Common myeloid progenitor, CD34-positive (primary cell): Measurements from ENCODE around the gene RHOH.
"Not testable (repeated sequence)": the region's sequence is repeated elsewhere in the genome, so short reads cannot be mapped to it uniquely, and the experiment has no call there.

Experiments
- CTCF ChIA-PET: fragments of 350-600 bp; sonication (Branson Sonifier 250); formaldehyde crosslinking; loops from one replicate; lab custom pipeline; 2021; ENCODE audit warnings: antibody characterized with exemption; lab: Charles Lee
- POLR2A ChIA-PET: fragments of 350-600 bp; sonication (Branson Sonifier 250); formaldehyde crosslinking; loops from one replicate; lab custom pipeline; 2021; ENCODE audit warnings: antibody characterized with exemption; lab: Charles Lee
- DNase-seq, 3 donors: peaks; one replicate each; pipeline versions ENCODE4 v3.0.0 to v3.0.0-alpha.2; 2013
- H3K27ac ChIP-seq, 2 experiments: 1 replicate in 1 of 2; 2 replicates in 1 of 2; pipeline ENCODE4 v1.7.0; 2013; ENCODE audit warnings: inconsistent platforms in 2 of 2, low read length in 2 of 2, mild to moderate bottlenecking in 2 of 2, low read depth in 1 of 2, moderate library complexity in 1 of 2; ENCODE audit not compliant: severe bottlenecking in 2 of 2, insufficient read depth in 1 of 2, poor library complexity in 1 of 2
- H3K27me3 ChIP-seq, 5 experiments: replicated peaks in 2 of 5; 1 replicate in 3 of 5; 2 replicates in 2 of 5; pipeline versions ENCODE4 v1.6.1 to v1.7.0; 2013; ENCODE audit warnings: low read length in 4 of 5, mild to moderate bottlenecking in 2 of 5, moderate library complexity in 2 of 5, inconsistent platforms in 1 of 5; ENCODE audit not compliant: insufficient read depth in 5 of 5, control insufficient read depth in 4 of 5
- H3K36me3 ChIP-seq, 4 experiments: 1 replicate in 2 of 4; 2 replicates in 2 of 4; pipeline versions ENCODE4 v1.6.1 to v1.7.0; 2013; ENCODE audit warnings: low read length in 3 of 4, control low read depth in 1 of 4, mild to moderate bottlenecking in 1 of 4; ENCODE audit not compliant: control insufficient read depth in 4 of 4, insufficient read depth in 4 of 4
- H3K4me1 ChIP-seq, 4 experiments: 1 replicate in 3 of 4; 2 replicates in 1 of 4; pipeline versions ENCODE4 v1.6.1 to v1.7.1; 2013; ENCODE audit warnings: low read length in 3 of 4, mild to moderate bottlenecking in 3 of 4, control low read depth in 1 of 4, inconsistent platforms in 1 of 4, moderate library complexity in 1 of 4; ENCODE audit not compliant: control insufficient read depth in 4 of 4, insufficient read depth in 4 of 4; ENCODE audit errors: control extremely low read depth in 1 of 4
- H3K4me3 ChIP-seq, 7 experiments: 1 replicate in 4 of 7; 2 replicates in 3 of 7; pipeline versions ENCODE4 v1.5.1 to v1.7.0; 2013; ENCODE audit warnings: mild to moderate bottlenecking in 7 of 7, low read length in 6 of 7, moderate library complexity in 6 of 7, inconsistent platforms in 2 of 7, low read depth in 2 of 7, control low read depth in 1 of 7; ENCODE audit not compliant: insufficient read depth in 4 of 7, control insufficient read depth in 1 of 7; ENCODE audit errors: extremely low read depth in 1 of 7
- H3K9me3 ChIP-seq, 5 experiments: 1 replicate in 4 of 5; 2 replicates in 1 of 5; pipeline versions ENCODE4 v1.6.1 to v1.7.1; 2013; ENCODE audit warnings: low read length in 4 of 5, mild to moderate bottlenecking in 2 of 5, inconsistent platforms in 1 of 5, low read depth in 1 of 5, moderate library complexity in 1 of 5; ENCODE audit not compliant: control insufficient read depth in 4 of 5, insufficient read depth in 2 of 5; ENCODE audit errors: control extremely low read depth in 1 of 5
- WGBS: methylation state at CpG from one replicate; pipeline ENCODE4 v1.1.5; 2013; ENCODE audit not compliant: insufficient coverage; 5-methylcytosine and 5-hydroxymethylcytosine counted together

Gene RHOH

DNA sequence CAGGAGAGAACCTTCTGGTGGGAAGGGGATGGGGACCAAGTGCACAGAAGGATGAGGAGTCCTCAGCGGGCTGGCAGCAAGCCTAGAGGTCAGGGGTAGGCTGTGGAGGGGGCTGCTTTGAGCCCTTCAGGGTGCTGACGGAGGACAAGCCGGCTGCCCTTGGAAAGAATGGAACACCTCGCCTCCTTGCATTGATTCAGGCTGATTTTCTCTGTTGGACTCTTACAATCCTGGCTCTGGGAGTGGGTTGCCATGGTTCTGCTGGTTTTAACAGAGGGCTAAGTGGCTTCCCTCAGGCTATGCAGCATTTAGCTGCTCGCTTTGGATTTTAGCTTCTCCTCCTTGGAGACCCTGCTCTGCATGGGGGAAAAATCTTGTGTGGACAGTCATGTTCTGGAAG lies 88.9 kb downstream of the RHOH start:
- peaks cover 9 to 31% (median 22%) of the 10 kb centered on the region in 4 experiments for H3K4me1 ChIP-seq
- 94% methylated on average over 5 of the region's 5 CpGs for WGBS
- no peaks in the 10 kb centered on the region for H3K36me3 ChIP-seq

GRCh38 chr4:40288566-40288965 lies 91.7 kb downstream of the RHOH start:
- H3K4me3 ChIP-seq, result no peak overlapping the region
- DNase-seq, result peak in 1 of 3 donors; percentile 31
- H3K27ac ChIP-seq, result peak overlapping the region in 1 of 2 experiments; percentile 19
- 100% methylated on average over 4 of the region's 8 CpGs for WGBS
- POLR2A ChIA-PET, result interaction anchor here (0.7 to 1.4 kb wide), 2 partner anchors 12 to 57 kb away, joined by 3 read pairs; no protein-coding TSS in a partner anchor
- no peaks in the 10 kb centered on the region for H3K36me3 ChIP-seq
- H3K27me3 ChIP-seq, result no peaks in the 10 kb centered on the region
- peaks cover 11 to 39% (median 29%) of the 10 kb centered on the region in 4 experiments for H3K4me1 ChIP-seq
- H3K9me3 ChIP-seq, result no peaks in the 10 kb centered on the region
- CTCF ChIA-PET, result interaction anchor here (1.1 to 2.8 kb wide), 5 partner anchors 10 to 31 kb away, joined by 3 to 17 read pairs (median 8); no protein-coding TSS in a partner anchor

More for the DNA sequence above, 88.9 kb downstream of the RHOH start:
- POLR2A ChIA-PET, result no interaction called here
- DNase-seq, result no peak
- CTCF ChIA-PET, result interaction anchor here (1.0 to 4.0 kb wide), 2 partner anchors 11 to 14 kb away, joined by 3 to 24 read pairs; no protein-coding TSS in a partner anchor
- Histone ChIP-seq H3K9me3 (no peaks in the 10 kb centered on the region), H3K27ac (no peak overlapping the region), H3K27me3 (no peaks in the 10 kb centered on the region), H3K4me3 (no peak overlapping the region)

DNA sequence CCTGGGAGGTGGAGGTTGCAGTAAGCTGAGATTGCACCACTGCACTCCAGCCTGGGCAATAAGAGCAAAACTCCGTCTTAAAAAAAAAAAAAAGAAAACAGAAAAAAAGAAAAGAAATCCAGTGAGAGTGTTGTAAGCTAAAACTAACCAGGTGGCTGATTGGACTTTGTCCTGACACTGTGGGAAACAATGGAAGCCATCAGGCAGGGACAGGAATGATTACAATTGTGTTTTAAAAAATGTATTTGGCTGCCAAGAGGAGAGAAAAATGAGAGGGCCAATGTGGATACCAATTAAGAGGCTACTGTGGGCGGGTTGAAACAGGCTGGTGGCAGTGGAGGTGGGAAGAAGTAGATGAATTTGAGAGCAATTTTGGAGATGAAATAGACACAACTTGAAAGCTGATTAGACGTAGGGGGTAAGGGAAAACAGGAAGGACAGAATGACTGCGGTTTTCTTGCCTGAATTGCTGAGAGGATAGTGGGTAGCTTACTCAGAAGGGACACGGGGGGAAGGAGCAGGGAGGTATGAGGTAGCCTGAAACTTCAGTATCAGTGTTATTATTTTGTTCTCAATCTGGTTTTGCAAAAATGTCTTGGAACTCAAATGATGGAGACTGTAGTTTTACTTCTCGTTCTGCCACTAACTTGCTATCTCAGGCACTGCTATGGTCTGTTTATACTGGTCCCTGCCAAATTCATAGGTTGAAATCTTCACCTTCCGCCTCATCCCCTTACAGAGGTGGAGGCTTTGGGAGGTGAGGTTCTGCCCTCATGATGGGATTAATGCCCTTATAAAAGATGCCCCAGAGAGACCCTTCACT lies 92.7 kb downstream of the RHOH start:
- WGBS, result 31% methylated on average over 6 of the region's 7 CpGs
- Histone ChIP-seq H3K4me3 (peak overlapping the region in 2 of 7 experiments; percentile 3 to 6), H3K4me1 (peaks cover 11 to 39% (median 29%) of the 10 kb centered on the region in 4 experiments), H3K9me3 (no peaks in the 10 kb centered on the region), H3K36me3 (no peaks in the 10 kb centered on the region), H3K27ac (peak overlapping the region; percentile 16 to 47), H3K27me3 (no peaks in the 10 kb centered on the region)
- DNase-seq, result peak in 2 of 3 donors; percentile 54 to 74
- ChIA-PET CTCF (interaction anchor here (1.1 to 2.8 kb wide), 9 partner anchors 11 to 63 kb away, joined by 3 to 17 read pairs (median 7); no protein-coding TSS in a partner anchor), POLR2A (interaction anchor here (0.6 to 1.4 kb wide), 6 partner anchors 12 to 455 kb away, joined by 3 to 4 read pairs (median 3); no protein-coding TSS in a partner anchor)

DNA sequence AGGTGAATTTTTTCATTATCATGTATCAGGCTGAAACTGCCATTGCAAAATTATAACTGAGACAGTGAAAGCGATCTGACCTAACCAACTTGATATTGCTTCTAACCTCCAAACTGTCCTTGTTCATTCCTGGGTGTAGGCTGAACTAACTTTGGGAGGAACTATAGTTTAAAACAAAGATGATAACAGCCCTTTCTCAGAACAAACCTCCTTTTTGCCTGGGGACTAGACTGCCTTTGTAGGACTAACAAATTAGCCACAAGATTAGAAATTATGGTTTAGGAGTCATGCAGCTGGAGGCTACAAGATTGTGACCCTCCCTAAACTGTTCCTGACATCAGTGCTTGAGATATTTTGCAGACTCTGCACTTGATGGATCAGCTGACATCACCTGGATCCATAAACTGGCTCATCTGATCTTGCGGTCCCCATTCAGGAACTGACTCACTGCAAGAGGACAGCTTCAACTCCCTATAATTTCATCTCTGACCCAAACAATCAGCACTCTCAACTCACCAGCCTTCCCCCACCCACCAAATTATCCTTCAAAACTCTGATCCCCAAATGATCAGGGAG lies 93.9 kb downstream of the RHOH start:
- not testable (repeated sequence) for H3K36me3 ChIP-seq, H3K9me3 ChIP-seq, H3K27me3 ChIP-seq, H3K4me3 ChIP-seq, H3K27ac ChIP-seq
- peak in 2 of 3 donors; percentile 39 to 61 for DNase-seq
- CTCF ChIA-PET, result interaction anchor here (1.5 to 2.8 kb wide), 6 partner anchors 10 to 64 kb away, joined by 4 to 17 read pairs (median 8); no protein-coding TSS in a partner anchor
- POLR2A ChIA-PET, result interaction anchor here (1.0 to 1.1 kb wide), 2 partner anchors 17 to 32 kb away, joined by 3 to 4 read pairs; no protein-coding TSS in a partner anchor
- H3K4me1 ChIP-seq, result peaks cover 11 to 39% (median 29%) of the 10 kb centered on the region in 4 experiments
- WGBS, result 67% methylated on average over 2 of the region's 2 CpGs

GRCh38 chr4:40292313-40292759 lies 95.5 kb downstream of the RHOH start:
- peaks cover 0 to 6% (median 0%) of the 10 kb centered on the region in 5 experiments for H3K9me3 ChIP-seq
- no peak overlapping the region for H3K4me3 ChIP-seq
- H3K27me3 ChIP-seq, result no peaks in the 10 kb centered on the region
- peaks cover 11 to 39% (median 30%) of the 10 kb centered on the region in 4 experiments for H3K4me1 ChIP-seq
- H3K36me3 ChIP-seq, result no peaks in the 10 kb centered on the region
- POLR2A ChIA-PET, result no interaction called here
- DNase-seq, result no peak
- CTCF ChIA-PET, result interaction anchor here (0.5 to 1.8 kb wide), 6 partner anchors 15 to 50 kb away, joined by 3 to 9 read pairs (median 4); no protein-coding TSS in a partner anchor
- 100% methylated on average over 1 of the region's 2 CpGs for WGBS
- H3K27ac ChIP-seq, result no peak overlapping the region

DNA sequence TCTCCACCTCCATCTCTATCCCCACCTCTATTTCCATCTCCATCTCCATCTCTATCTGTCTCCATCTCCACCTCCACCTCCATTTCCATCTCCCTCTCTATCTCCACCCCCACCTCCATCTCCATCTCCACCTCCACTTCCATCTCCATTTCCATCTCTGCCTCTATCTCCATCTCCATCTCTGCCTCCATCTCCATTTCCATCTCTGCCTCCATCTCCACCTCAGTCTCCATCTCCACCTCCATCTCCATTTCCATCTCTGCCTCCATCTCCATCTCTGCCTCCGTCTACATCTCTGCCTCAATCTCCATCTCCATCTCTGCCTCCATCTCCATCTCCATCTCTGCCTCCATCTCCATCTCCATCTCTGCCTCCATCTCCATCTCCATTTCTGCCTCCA lies 97.5 kb downstream of the RHOH start:
- H3K9me3 ChIP-seq, result peaks cover 0 to 6% (median 0%) of the 10 kb centered on the region in 5 experiments
- no peak for DNase-seq
- H3K27ac ChIP-seq, result no peak overlapping the region
- no peak overlapping the region for H3K4me3 ChIP-seq
- CTCF ChIA-PET, result interaction anchor here (1.5 kb wide), 1 partner anchor 9 kb away, joined by 4 read pairs; no protein-coding TSS in a partner anchor
- H3K36me3 ChIP-seq, result no peaks in the 10 kb centered on the region
- 96% methylated on average over 1 of the region's 1 CpG for WGBS
- no peaks in the 10 kb centered on the region for H3K27me3 ChIP-seq
- POLR2A ChIA-PET, result no interaction called here
- peaks cover 12 to 36% (median 27%) of the 10 kb centered on the region in 4 experiments for H3K4me1 ChIP-seq
